ENCODE data around the gene CCL22.
A peak's percentile ranks its signal among the peaks of the same experiment; 100 is the strongest.

DNA sequence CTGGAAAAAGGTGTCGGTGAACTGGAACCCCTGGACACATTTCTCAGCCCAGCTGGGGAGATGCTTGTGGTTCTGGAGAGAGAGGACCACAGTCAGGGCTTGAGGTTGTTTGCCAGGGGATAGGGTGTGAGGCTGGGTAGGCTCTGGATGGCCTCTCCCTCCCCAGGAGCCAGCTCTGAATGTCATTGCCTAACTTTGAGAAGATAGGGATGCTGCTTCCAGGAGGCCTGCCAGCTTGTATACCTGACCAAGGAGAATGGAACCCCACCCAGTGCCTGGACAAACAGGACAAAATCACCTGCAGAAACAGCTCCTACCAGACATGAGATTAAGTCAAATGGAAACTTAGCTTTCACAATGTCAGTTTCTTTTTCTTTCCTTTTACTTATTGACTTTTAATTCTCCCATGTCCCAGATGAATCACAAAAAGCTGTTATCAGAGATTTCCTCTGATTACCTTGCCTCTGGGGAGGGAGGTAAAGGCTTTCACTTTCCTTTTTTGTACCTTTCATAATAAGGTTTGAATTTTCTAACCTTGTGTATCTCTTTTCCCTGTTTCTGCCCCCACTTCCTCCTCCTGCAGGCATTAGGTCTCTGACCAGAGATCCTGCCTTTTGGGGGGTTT, 44.3 kb upstream of the CCL22 start:
- TF ChIP-seq CTCF (IDR thresholded peaks at IDR 0.05; ENCODE audit: insufficient read depth, low read length) (no peak), SPI1 (IDR thresholded peaks at IDR 0.05; ENCODE audit: borderline replicate concordance, low read depth) (peak; percentile 16; the same call in 1 of the 2 replicates), REST (IDR thresholded peaks at IDR 0.05; ENCODE audit: insufficient replicate concordance, low read depth) (no peak), POLR2AphosphoS5 (IDR thresholded peaks at IDR 0.05; ENCODE audit: low read depth) (no peak), GABPA (IDR thresholded peaks at IDR 0.05; ENCODE audit: low read depth) (no peak)
